ENCODE data around the gene LIPF. TPM values are rescaled to one million over a fixed set of nuclear protein-coding genes. Genes with fewer than 3 reads are reported as not detected.

LIPF gene
- total RNA-seq (2022; extraction: Qiagen RNA extraction): 0.06 TPM in 1 of 5 replicates, not detected in the others

GRCh38 chr10:88664142-88664541 lies at the start of gene LIPF:
Gene LIPF (plus strand): TSS chr10:88664442. CDS start chr10:88667298, 2,856 bp downstream.

GRCh38 chr10:88705958-88706357 lies 41.7 kb downstream of the LIPF start, which contains the start of gene LIPK:
Gene LIPK (plus strand): TSS chr10:88706249. CDS start chr10:88724544, 18,295 bp downstream.

Other genes starting within 250 kb of the LIPF start
- gene RNLS, start 81.1 kb upstream of the LIPF start, total RNA-seq (2022; extraction: Qiagen RNA extraction): 7.7 to 9.8 TPM (median 9.1 TPM) in 5 replicates
- gene LIPJ, start 77.7 kb upstream of the LIPF start, total RNA-seq (2022; extraction: Qiagen RNA extraction): not detected in 5 replicates
- gene LIPK, start 41.8 kb downstream of the LIPF start, total RNA-seq (2022; extraction: Qiagen RNA extraction): not detected in 5 replicates
- not detected in 5 replicates for gene LIPN, start 95.6 kb downstream of the LIPF start, total RNA-seq (2022; extraction: Qiagen RNA extraction)
- gene LIPM, start 138.3 kb downstream of the LIPF start, total RNA-seq (2022; extraction: Qiagen RNA extraction): not detected in 5 replicates
- 0.20 to 0.31 TPM (median 0.30 TPM) in 5 replicates for gene ANKRD22, start 187.4 kb downstream of the LIPF start, total RNA-seq (2022; extraction: Qiagen RNA extraction)
- 23.9 to 30.0 TPM (median 26.5 TPM) in 5 replicates for gene STAMBPL1, start 215.8 kb downstream of the LIPF start, total RNA-seq (2022; extraction: Qiagen RNA extraction)

All from A549 treated with Hydrocortisone at 1 μM for 4 hours (cell line).